ENCODE results near the gene FBLN7. TPM values are rescaled to one million over a fixed set of nuclear protein-coding genes. Genes with fewer than 3 reads are reported as not detected.

FBLN7 gene
- total RNA-seq, 2 donors from 2014 or later: 1.3 to 3.9 TPM

- Histone ChIP-seq H3K27ac (no peak overlapping the region), H3K27me3 (no peaks in the 10 kb centered on the region), H3K9me3 (no peaks in the 10 kb centered on the region), H3K4me3 (no peak overlapping the region), H3K36me3 (replicated peaks in 1 of 2; ENCODE audit: insufficient read depth in 1 of 2, low read depth in 2 of 2) (no peaks in the 10 kb centered on the region), H3K4me1 (peaks cover 11% of the 10 kb centered on the region)
- intact Hi-C loops (cut with DNase I): no loop called here
- no peak for ATAC-seq
- DNase-seq: no peak
- 76 to 86% methylated on average over 19 to 20 of the region's 20 CpGs for WGBS, 2 donors
- TF ChIP-seq CTCF (IDR thresholded peaks at IDR 0.05): no peak
- no peak for TF ChIP-seq POLR2A (IDR thresholded peaks at IDR 0.05)
Observed at GRCh38 chr2:112140899-112141625, 2.9 kb downstream of the FBLN7 start.

- WGBS, 2 donors: 63% methylated on average over 7 of the region's 7 CpGs
- no peak for TF ChIP-seq POLR2A (IDR thresholded peaks at IDR 0.05)
- no peak for TF ChIP-seq CTCF (IDR thresholded peaks at IDR 0.05)
- ATAC-seq: peak; percentile 28
- H3K27me3 ChIP-seq: no peaks in the 10 kb centered on the region
- no peaks in the 10 kb centered on the region for H3K36me3 ChIP-seq (replicated peaks in 1 of 2; ENCODE audit: insufficient read depth in 1 of 2, low read depth in 2 of 2)
- peak in 1 of 4 donors; percentile 23 for DNase-seq
- H3K4me3 ChIP-seq: no peak overlapping the region
- intact Hi-C loops (cut with DNase I): no loop called here
- H3K27ac ChIP-seq: no peak overlapping the region
- H3K9me3 ChIP-seq: no peaks in the 10 kb centered on the region
- H3K4me1 ChIP-seq: peaks cover 11% of the 10 kb centered on the region
Observed at GRCh38 chr2:112141626-112142007, 3.4 kb downstream of the FBLN7 start.

- no peaks in the 10 kb centered on the region for H3K36me3 ChIP-seq (replicated peaks in 1 of 2; ENCODE audit: insufficient read depth in 1 of 2, low read depth in 2 of 2)
- DNase-seq (no peak), ATAC-seq (no peak)
- no peak for TF ChIP-seq POLR2A (IDR thresholded peaks at IDR 0.05)
- TF ChIP-seq CTCF (IDR thresholded peaks at IDR 0.05): no peak
- H3K4me3 ChIP-seq: no peak overlapping the region
- no peaks in the 10 kb centered on the region for H3K27me3 ChIP-seq
- H3K27ac ChIP-seq: no peak overlapping the region
- peaks cover 5% of the 10 kb centered on the region for H3K4me1 ChIP-seq
- H3K9me3 ChIP-seq: no peaks in the 10 kb centered on the region
- 77 to 83% methylated on average over 8 of the region's 8 CpGs for WGBS, 2 donors
- intact Hi-C loops (cut with DNase I): no loop called here
Observed at GRCh38 chr2:112142525-112143078, 4.4 kb downstream of the FBLN7 start.

- no peaks in the 10 kb centered on the region for H3K36me3 ChIP-seq (replicated peaks in 1 of 2; ENCODE audit: insufficient read depth in 1 of 2, low read depth in 2 of 2)
- no peak overlapping the region for H3K4me3 ChIP-seq
- ATAC-seq (no peak), DNase-seq (no peak)
- no peak overlapping the region for H3K27ac ChIP-seq
- peaks cover under 1% of the 10 kb centered on the region for H3K4me1 ChIP-seq
- 84 to 90% methylated on average over 2 to 5 of the region's 5 CpGs for WGBS, 2 donors
- H3K9me3 ChIP-seq: no peaks in the 10 kb centered on the region
- intact Hi-C loops (cut with DNase I): no loop called here
- no peak for TF ChIP-seq CTCF (IDR thresholded peaks at IDR 0.05)
- no peak for TF ChIP-seq POLR2A (IDR thresholded peaks at IDR 0.05)
- no peaks in the 10 kb centered on the region for H3K27me3 ChIP-seq
Observed at GRCh38 chr2:112143150-112143549, 5.0 kb downstream of the FBLN7 start.

GRCh38 chr2:112144966-112145365 lies 6.8 kb downstream of the FBLN7 start:
- intact Hi-C loops (cut with DNase I): no loop called here
- Histone ChIP-seq H3K27ac (no peak overlapping the region), H3K36me3 (replicated peaks in 1 of 2; ENCODE audit: insufficient read depth in 1 of 2, low read depth in 2 of 2) (no peaks in the 10 kb centered on the region), H3K9me3 (no peaks in the 10 kb centered on the region), H3K4me1 (no peaks in the 10 kb centered on the region), H3K4me3 (no peak overlapping the region), H3K27me3 (no peaks in the 10 kb centered on the region)
- 85 to 86% methylated on average over 6 of the region's 6 CpGs for WGBS, 2 donors
- TF ChIP-seq CTCF (IDR thresholded peaks at IDR 0.05) (no peak), POLR2A (IDR thresholded peaks at IDR 0.05) (no peak)
- ATAC-seq (no peak), DNase-seq (no peak)

Measured in body of pancreas (tissue), 4 donors.